Astrocyte (in vitro differentiated cells and primary cell): ENCODE measurements around the gene NOC2L. TPM values are rescaled to one million over a fixed set of nuclear protein-coding genes. Genes with fewer than 3 reads are reported as not detected.

Experiments used
- DNase-seq: peaks from one replicate; pipeline ENCODE4 v3.0.0-alpha.2; 2010; ENCODE audit warnings: low read depth
- FAIRE-seq: peaks from 2 replicates; lab custom pipeline; 2011; peaks lifted over from hg19 to GRCh38; lab: Jason Lieb, UNC
- H2AFZ ChIP-seq: 2 replicates; pipeline ENCODE4 v1.6.0; 2012; ENCODE audit warnings: low read depth, low read length, inconsistent platforms
- H3K27ac ChIP-seq: 2 replicates; pipeline ENCODE4 v1.5.1; 2011; ENCODE audit warnings: low read depth, low read length, inconsistent platforms
- H3K27me3 ChIP-seq: 2 replicates; pipeline ENCODE4 v1.6.0; 2011; ENCODE audit warnings: low read length, inconsistent platforms; ENCODE audit not compliant: insufficient read depth
- H3K36me3 ChIP-seq: 2 replicates; pipeline ENCODE4 v1.5.1; 2011; ENCODE audit warnings: low read length, inconsistent platforms; ENCODE audit not compliant: insufficient read depth
- H3K4me1 ChIP-seq: 2 replicates; pipeline ENCODE4 v1.5.1; 2011; ENCODE audit warnings: low read length, inconsistent platforms; ENCODE audit not compliant: insufficient read depth
- H3K4me2 ChIP-seq: 2 replicates; pipeline ENCODE4 v1.6.0; 2012; ENCODE audit warnings: low read length, inconsistent platforms
- H3K4me3 ChIP-seq: 2 replicates; pipeline ENCODE4 v1.5.1; 2011; ENCODE audit warnings: low read depth, mild to moderate bottlenecking, low read length, inconsistent platforms; ENCODE audit not compliant: insufficient read depth
- H3K79me2 ChIP-seq: 2 replicates; pipeline ENCODE4 v1.6.0; 2012; ENCODE audit warnings: mild to moderate bottlenecking, low read length, inconsistent platforms; ENCODE audit not compliant: insufficient read depth
- H3K9ac ChIP-seq: 2 replicates; pipeline ENCODE4 v1.6.0; 2012; ENCODE audit warnings: mild to moderate bottlenecking, low read length, inconsistent platforms
- H3K9me3 ChIP-seq: 2 replicates; pipeline ENCODE4 v1.5.1; 2012; ENCODE audit warnings: low read depth, mild to moderate bottlenecking, low read length, inconsistent platforms; ENCODE audit not compliant: insufficient read depth
- H4K20me1 ChIP-seq: 2 replicates; pipeline ENCODE4 v1.6.0; 2012; ENCODE audit warnings: low read length, inconsistent platforms; ENCODE audit not compliant: insufficient read depth
- H3K27ac Mint-ChIP-seq: one replicate; pipeline ENCODE4 v1.8.0; 2021; ENCODE audit warnings: mild to moderate bottlenecking, mixed read lengths; ENCODE audit not compliant: unreplicated experiment
- H3K27me3 Mint-ChIP-seq: one replicate; pipeline ENCODE4 v1.8.0; 2021; ENCODE audit warnings: low read depth, mixed read lengths; ENCODE audit not compliant: unreplicated experiment
- H3K36me3 Mint-ChIP-seq: one replicate; pipeline ENCODE4 v1.8.0; 2021; ENCODE audit warnings: low read depth, mixed read lengths; ENCODE audit not compliant: unreplicated experiment
- H3K4me1 Mint-ChIP-seq: one replicate; pipeline ENCODE4 v1.8.0; 2021; ENCODE audit warnings: low read depth, mixed read lengths; ENCODE audit not compliant: unreplicated experiment
- H3K4me3 Mint-ChIP-seq: one replicate; pipeline ENCODE4 v1.8.0; 2021; ENCODE audit warnings: mild to moderate bottlenecking, moderate library complexity, mixed read lengths; ENCODE audit not compliant: unreplicated experiment
- H3K9me3 Mint-ChIP-seq: one replicate; pipeline ENCODE4 v1.8.0; 2021; ENCODE audit warnings: mild to moderate bottlenecking, mixed read lengths; ENCODE audit not compliant: unreplicated experiment
- CTCF ChIP-seq: IDR thresholded peaks from 2 replicates; pipeline ENCODE4 v1.5.1; 2011; ENCODE audit warnings: low read depth, mild to moderate bottlenecking, inconsistent platforms, low read length, moderate library complexity; ENCODE audit not compliant: insufficient read depth
- EZH2 ChIP-seq: IDR thresholded peaks from 2 replicates; pipeline ENCODE4 v1.6.1; 2012; ENCODE audit warnings: mild to moderate bottlenecking, low read length, inconsistent platforms; ENCODE audit not compliant: insufficient read depth
- total RNA-seq: library from RNA; stranded (reverse); gene quantifications from 2 replicates; pipeline ENCODE4 v1.2.1, GENCODE V29; 2021

The NOC2L gene
- total RNA-seq, 1 donor from 2014 or later = 91.4 TPM

- H3K4me1 ChIP-seq = peaks cover 25% of the 10 kb centered on the region
- peaks cover 9% of the 10 kb centered on the region for H3K27me3 ChIP-seq
- H3K79me2 ChIP-seq = no peaks in the 10 kb centered on the region
- H2AFZ ChIP-seq = no peak overlapping the region
- Mint-ChIP-seq H3K27ac (no peak overlapping the region), H3K27me3 (peaks cover 36% of the 10 kb centered on the region), H3K4me1 (peaks cover 5% of the 10 kb centered on the region), H3K9me3 (peaks cover under 1% of the 10 kb centered on the region), H3K36me3 (no peaks in the 10 kb centered on the region), H3K4me3 (no peak overlapping the region)
- H3K9me3 ChIP-seq = no peaks in the 10 kb centered on the region
- FAIRE-seq = no peak
- no peak overlapping the region for H3K4me3 ChIP-seq
- TF ChIP-seq EZH2 (no peak), CTCF (no peak)
- no peaks in the 10 kb centered on the region for H3K36me3 ChIP-seq
- peaks cover 9% of the 10 kb centered on the region for H4K20me1 ChIP-seq
- no peak overlapping the region for H3K4me2 ChIP-seq
- no peak overlapping the region for H3K27ac ChIP-seq
- no peak for DNase-seq
- H3K9ac ChIP-seq = no peak overlapping the region
Observed at GRCh38 chr1:936348-937264, 22.4 kb downstream of the NOC2L start.

GRCh38 chr1:935751-936231 is 23.3 kb downstream of the NOC2L start:
- Histone ChIP-seq H3K27ac (no peak overlapping the region), H3K79me2 (no peaks in the 10 kb centered on the region), H3K9me3 (no peaks in the 10 kb centered on the region), H3K27me3 (peaks cover 9% of the 10 kb centered on the region), H3K4me3 (no peak overlapping the region), H2AFZ (no peak overlapping the region), H3K36me3 (no peaks in the 10 kb centered on the region), H3K4me2 (peak overlapping the region; percentile 16), H3K9ac (no peak overlapping the region), H4K20me1 (peaks cover 15% of the 10 kb centered on the region), H3K4me1 (peaks cover 21% of the 10 kb centered on the region)
- H3K4me1 Mint-ChIP-seq = peaks cover 9% of the 10 kb centered on the region
- no peak for DNase-seq
- peaks cover 2% of the 10 kb centered on the region for H3K9me3 Mint-ChIP-seq
- H3K4me3 Mint-ChIP-seq = no peak overlapping the region
- no peak overlapping the region for H3K27ac Mint-ChIP-seq
- FAIRE-seq = no peak
- no peak for TF ChIP-seq EZH2
- no peak for TF ChIP-seq CTCF
- peaks cover 42% of the 10 kb centered on the region for H3K27me3 Mint-ChIP-seq
- no peaks in the 10 kb centered on the region for H3K36me3 Mint-ChIP-seq
